HepG2 (cell line): ENCODE measurements around the gene TMEM184B. TPM values are rescaled to one million over a fixed set of nuclear protein-coding genes. Genes with fewer than 3 reads are reported as not detected.

ENCODE experiments used
- AGO2 ChIP-seq: fragments of 200-400 bp; formaldehyde crosslinking; optimal IDR thresholded peaks from 2 replicates; pipeline ENCODE3; 2017; ENCODE audit warnings: mild to moderate bottlenecking, low read depth, low read length, moderate library complexity
- AKAP8 ChIP-seq: sonication (generic); formaldehyde crosslinking; IDR thresholded peaks from 2 replicates; pipeline ENCODE4 v1.5.1; 2020; ENCODE audit warnings: mild to moderate bottlenecking, missing genetic modification reagents
- LCORL ChIP-seq, 2 experiments: fragments of 450-650 bp in 1 of 2; sonication (generic) in 1 of 2; formaldehyde crosslinking in 1 of 2; IDR thresholded peaks; 2 replicates each; pipeline versions ENCODE4 v1.5.0 to v1.6.1; 2017 to 2020; ENCODE audit warnings: antibody characterized with exemption in 1 of 2, missing genetic modification reagents in 1 of 2
- POLR2A ChIP-seq, 2 experiments: IDR thresholded peaks; 2 replicates each; pipeline ENCODE4 v1.6.1; 2011; ENCODE audit warnings: low read depth in 2 of 2, low read length in 2 of 2, mild to moderate bottlenecking in 1 of 2, moderate library complexity in 1 of 2; ENCODE audit not compliant: insufficient read depth in 1 of 2
- TARDBP ChIP-seq: sonication (generic); formaldehyde crosslinking; IDR thresholded peaks from 2 replicates; pipeline ENCODE4 v1.8.0; 2022; ENCODE audit warnings: mild to moderate bottlenecking, missing genetic modification reagents
- polyA plus RNA-seq, 8 experiments: library from polyadenylated mRNA; depleted of rRNA in 3 of 8; stranded (reverse) in 7 of 8; unstranded in 1 of 8; fragments of >200 nt; fragmentation: Illumina TruSeq in 4 of 8; extraction: Trizol in 4 of 8; gene quantifications; 2 replicates each; pipeline versions ENCODE4 v1.2.1 to v1.2.3, GENCODE V29; 2011 to 2016; ENCODE audit warnings: low read depth in 4 of 8, missing spikeins in 1 of 8, mixed read lengths in 1 of 8; ENCODE audit not compliant: insufficient read depth in 1 of 8
- total RNA-seq, 5 experiments: library from RNA; depleted of rRNA; stranded (reverse); fragments of >200 nt; fragmentation: Illumina TruSeq; extraction: Trizol; gene quantifications; 2 replicates each; pipeline ENCODE4 v1.2.3, GENCODE V29; 2016; ENCODE audit warnings: low read depth in 1 of 5
- TF ChIP-seq, protein P1 (sequence below): sonication (generic); formaldehyde crosslinking; IDR thresholded peaks from 2 replicates; pipeline ENCODE4 v1.5.1; 2020; ENCODE audit warnings: mild to moderate bottlenecking, missing genetic modification reagents, moderate library complexity
- TF ChIP-seq, protein P2 (sequence below): sonication (generic); formaldehyde crosslinking; IDR thresholded peaks from 2 replicates; pipeline ENCODE4 v1.5.0; 2020; ENCODE audit warnings: missing genetic modification reagents

TMEM184B gene
- total and polyA plus RNA-seq, 2 of the 13 experiments (the other 11 are each of a cell fraction or from before 2014, with no cell fraction given): 15.9 to 16.0 TPM

DNA sequence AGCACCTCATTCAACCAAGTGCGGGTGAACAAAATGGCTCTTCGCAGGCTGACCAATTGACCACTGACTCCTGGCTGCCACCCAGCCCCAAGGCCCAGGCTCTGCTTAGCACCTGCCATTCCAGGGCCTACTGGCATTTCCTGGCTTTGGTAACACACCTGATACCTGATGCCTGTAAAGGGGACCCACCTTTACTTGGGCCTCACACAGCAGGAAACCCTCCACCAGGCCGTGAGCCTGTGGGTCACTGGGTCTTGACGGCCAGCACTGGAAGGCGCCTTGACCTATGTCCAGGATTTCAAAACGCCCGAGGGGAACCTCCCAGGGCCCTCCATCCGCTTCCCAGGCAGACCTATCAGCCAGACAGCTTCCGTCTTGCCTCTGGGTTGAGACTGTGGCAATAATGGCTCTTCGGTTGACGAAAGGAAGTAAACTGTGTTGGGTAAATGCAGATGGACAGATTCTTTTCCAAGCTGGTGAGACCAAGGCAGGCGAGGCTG is 16.8 kb upstream of the TMEM184B start (continued):
- TF ChIP-seq AGO2 (peak; percentile 58), POLR2A (IDR thresholded peaks at IDR 0.05; ENCODE audit: insufficient read depth in 1 of 2, low read depth in 2 of 2, low read length in 2 of 2) (0 out of 4 replicates have a peak, but pooled peaks of 1 of the 2 experiments have one; percentile 31), LCORL (IDR thresholded peaks at IDR 0.05) (no peak), LCORL (CRISPR knock-in tag; IDR thresholded peaks at IDR 0.05) (peak; percentile 37; the same call in 1 of the 2 replicates), AKAP8 (0 out of 2 replicates have a peak, but pooled peaks have one; percentile 21), TARDBP (peak; percentile 56; the same call in 1 of the 2 replicates)
- TF ChIP-seq, protein P1, sequence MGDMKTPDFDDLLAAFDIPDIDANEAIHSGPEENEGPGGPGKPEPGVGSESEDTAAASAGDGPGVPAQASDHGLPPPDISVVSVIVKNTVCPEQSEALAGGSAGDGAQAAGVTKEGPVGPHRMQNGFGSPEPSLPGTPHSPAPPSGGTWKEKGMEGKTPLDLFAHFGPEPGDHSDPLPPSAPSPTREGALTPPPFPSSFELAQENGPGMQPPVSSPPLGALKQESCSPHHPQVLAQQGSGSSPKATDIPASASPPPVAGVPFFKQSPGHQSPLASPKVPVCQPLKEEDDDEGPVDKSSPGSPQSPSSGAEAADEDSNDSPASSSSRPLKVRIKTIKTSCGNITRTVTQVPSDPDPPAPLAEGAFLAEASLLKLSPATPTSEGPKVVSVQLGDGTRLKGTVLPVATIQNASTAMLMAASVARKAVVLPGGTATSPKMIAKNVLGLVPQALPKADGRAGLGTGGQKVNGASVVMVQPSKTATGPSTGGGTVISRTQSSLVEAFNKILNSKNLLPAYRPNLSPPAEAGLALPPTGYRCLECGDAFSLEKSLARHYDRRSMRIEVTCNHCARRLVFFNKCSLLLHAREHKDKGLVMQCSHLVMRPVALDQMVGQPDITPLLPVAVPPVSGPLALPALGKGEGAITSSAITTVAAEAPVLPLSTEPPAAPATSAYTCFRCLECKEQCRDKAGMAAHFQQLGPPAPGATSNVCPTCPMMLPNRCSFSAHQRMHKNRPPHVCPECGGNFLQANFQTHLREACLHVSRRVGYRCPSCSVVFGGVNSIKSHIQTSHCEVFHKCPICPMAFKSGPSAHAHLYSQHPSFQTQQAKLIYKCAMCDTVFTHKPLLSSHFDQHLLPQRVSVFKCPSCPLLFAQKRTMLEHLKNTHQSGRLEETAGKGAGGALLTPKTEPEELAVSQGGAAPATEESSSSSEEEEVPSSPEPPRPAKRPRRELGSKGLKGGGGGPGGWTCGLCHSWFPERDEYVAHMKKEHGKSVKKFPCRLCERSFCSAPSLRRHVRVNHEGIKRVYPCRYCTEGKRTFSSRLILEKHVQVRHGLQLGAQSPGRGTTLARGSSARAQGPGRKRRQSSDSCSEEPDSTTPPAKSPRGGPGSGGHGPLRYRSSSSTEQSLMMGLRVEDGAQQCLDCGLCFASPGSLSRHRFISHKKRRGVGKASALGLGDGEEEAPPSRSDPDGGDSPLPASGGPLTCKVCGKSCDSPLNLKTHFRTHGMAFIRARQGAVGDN (CRISPR knock-in tag): peak; percentile 58
- TF ChIP-seq, protein P2, sequence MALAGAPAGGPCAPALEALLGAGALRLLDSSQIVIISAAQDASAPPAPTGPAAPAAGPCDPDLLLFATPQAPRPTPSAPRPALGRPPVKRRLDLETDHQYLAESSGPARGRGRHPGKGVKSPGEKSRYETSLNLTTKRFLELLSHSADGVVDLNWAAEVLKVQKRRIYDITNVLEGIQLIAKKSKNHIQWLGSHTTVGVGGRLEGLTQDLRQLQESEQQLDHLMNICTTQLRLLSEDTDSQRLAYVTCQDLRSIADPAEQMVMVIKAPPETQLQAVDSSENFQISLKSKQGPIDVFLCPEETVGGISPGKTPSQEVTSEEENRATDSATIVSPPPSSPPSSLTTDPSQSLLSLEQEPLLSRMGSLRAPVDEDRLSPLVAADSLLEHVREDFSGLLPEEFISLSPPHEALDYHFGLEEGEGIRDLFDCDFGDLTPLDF: no peak
